ENCODE measurements around the gene MYH7.
"Not testable (repeated sequence)": the region's sequence is repeated elsewhere in the genome, so short reads cannot be mapped to it uniquely, and the experiment has no call there.

Gene MYH7

GRCh38 chr14:23392613-23393012 is 42.8 kb downstream of the MYH7 start:
- DNase-seq (ENCODE audit: insufficient read length, low spot score) = no peak
- no peak for FAIRE-seq
- TF ChIP-seq TAF1 (IDR thresholded peaks at IDR 0.05; ENCODE audit: low read depth, low read length) (no peak), POLR2A (IDR thresholded peaks at IDR 0.05; ENCODE audit: low read depth, low read length) (no peak), SPI1 (IDR thresholded peaks at IDR 0.05; ENCODE audit: low read depth, low read length) (no peak), POLR2AphosphoS5 (IDR thresholded peaks at IDR 0.05; ENCODE audit: low read depth, low read length) (no peak), PAX5 (IDR thresholded peaks at IDR 0.05; ENCODE audit: insufficient read depth, low read length, severe bottlenecking) (no peak), POU2F2 (IDR thresholded peaks at IDR 0.05; ENCODE audit: low read depth, low read length) (no peak)

DNA sequence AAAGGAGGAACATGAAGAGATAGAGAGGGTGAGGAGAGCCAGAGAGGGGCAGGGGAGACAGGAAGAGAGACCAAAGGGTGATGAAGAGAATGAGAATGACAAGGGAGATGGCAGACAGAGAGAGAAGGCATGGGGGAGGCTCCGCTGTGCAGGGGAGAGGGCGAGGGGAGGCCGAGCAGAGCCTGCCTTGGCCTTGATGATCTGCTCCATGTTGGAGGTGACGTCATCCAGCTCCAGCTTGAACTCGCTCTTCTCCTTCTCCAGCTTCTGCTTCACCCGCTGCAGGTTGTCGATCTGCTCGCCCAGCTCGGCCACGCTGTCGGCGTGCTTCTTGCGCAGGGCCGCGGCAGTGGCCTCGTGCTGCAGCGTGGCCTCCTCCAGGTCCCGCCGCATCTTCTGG is 45.6 kb downstream of the MYH7 start:
- DNase-seq (ENCODE audit: insufficient read length, low spot score); FAIRE-seq: not testable (repeated sequence)

GRCh38 chr14:23389396-23389795 is 46.1 kb downstream of the MYH7 start:
- TF ChIP-seq POLR2A (IDR thresholded peaks at IDR 0.05; ENCODE audit: low read depth, low read length) (no peak), POU2F2 (IDR thresholded peaks at IDR 0.05; ENCODE audit: low read depth, low read length) (no peak), POLR2AphosphoS5 (IDR thresholded peaks at IDR 0.05; ENCODE audit: low read depth, low read length) (no peak), TAF1 (IDR thresholded peaks at IDR 0.05; ENCODE audit: low read depth, low read length) (no peak), PAX5 (IDR thresholded peaks at IDR 0.05; ENCODE audit: insufficient read depth, low read length, severe bottlenecking) (no peak), SPI1 (IDR thresholded peaks at IDR 0.05; ENCODE audit: low read depth, low read length) (no peak)
- no peak for DNase-seq (ENCODE audit: insufficient read length, low spot score)
- no peak for FAIRE-seq

DNA sequence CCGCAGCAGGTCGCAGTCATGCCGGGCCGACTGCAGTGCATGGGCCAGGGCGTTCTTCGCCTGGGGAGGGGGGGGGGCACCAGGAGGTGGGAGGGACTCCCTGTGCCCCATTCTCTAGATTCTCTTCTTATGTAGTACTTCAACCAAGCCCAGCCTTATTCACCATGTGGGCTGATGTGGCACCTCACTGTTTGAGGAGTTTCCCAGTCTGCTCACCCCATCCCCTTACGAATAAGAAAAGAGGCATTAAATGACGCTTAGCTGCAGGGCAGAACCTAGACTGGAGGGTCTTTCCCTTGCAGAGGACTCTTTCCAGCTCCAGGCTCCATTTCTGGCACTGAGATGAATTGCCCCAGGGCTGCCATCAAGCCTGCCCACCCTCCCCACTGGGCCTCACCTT is 46.5 kb downstream of the MYH7 start:
- DNase-seq (ENCODE audit: insufficient read length, low spot score) (no peak), FAIRE-seq (no peak)
- no peak for TF ChIP-seq SPI1 (IDR thresholded peaks at IDR 0.05; ENCODE audit: low read depth, low read length)
- no peak for TF ChIP-seq PAX5 (IDR thresholded peaks at IDR 0.05; ENCODE audit: insufficient read depth, low read length, severe bottlenecking)
- no peak for TF ChIP-seq POU2F2 (IDR thresholded peaks at IDR 0.05; ENCODE audit: low read depth, low read length)
- no peak for TF ChIP-seq POLR2AphosphoS5 (IDR thresholded peaks at IDR 0.05; ENCODE audit: low read depth, low read length)
- no peak for TF ChIP-seq TAF1 (IDR thresholded peaks at IDR 0.05; ENCODE audit: low read depth, low read length)
- TF ChIP-seq POLR2A (IDR thresholded peaks at IDR 0.05; ENCODE audit: low read depth, low read length) = no peak

DNA sequence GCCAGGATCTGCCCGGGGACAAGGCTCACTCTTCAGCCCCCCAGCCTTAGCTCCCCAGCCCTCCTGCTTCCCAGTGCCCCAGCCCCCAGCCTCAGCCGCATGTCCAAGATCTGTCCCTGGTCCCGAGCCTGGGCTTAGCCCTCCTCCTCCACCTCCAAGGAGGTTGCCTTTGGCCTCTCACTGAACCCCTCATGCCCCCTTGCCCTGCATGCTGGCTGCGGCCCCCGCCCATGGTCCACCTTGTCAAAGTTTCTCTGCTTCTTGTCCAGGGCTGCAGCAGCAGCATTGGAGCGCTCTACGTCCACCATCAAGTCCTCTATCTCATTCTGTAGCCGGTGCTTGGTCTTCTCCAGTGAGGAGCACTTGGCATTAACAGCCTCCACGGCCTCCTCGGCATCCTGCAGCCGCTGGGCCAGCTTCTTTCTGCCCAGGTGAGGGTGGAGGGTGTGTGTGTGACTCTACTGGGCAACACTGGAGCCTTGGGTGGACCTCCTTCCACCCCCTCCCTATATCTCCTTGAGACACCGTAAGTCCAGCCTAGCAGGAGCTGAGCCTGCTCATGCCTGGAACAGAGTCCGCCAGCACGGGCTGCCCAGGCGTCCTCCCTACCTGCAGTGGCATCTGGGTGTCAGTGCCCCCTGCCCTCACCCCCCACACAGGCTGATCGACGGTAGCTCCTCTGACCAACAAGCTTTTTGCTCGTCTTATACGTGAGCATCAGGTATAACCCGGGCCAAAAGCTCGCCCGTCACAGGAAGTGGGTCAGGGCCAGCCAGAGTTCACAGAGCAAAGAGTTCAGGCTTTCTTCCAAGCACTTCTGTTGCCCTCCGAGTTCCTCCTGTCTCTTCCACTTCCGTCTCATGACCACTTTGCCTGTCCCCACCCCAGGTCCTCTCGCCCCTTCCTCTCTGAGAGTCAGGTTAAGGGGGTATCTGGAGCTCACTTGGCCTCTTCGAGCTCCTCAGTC is 47.3 kb downstream of the MYH7 start:
- DNase-seq (ENCODE audit: insufficient read length, low spot score) (no peak), FAIRE-seq (no peak)
- TF ChIP-seq POLR2A (IDR thresholded peaks at IDR 0.05; ENCODE audit: low read depth, low read length) (no peak), POU2F2 (IDR thresholded peaks at IDR 0.05; ENCODE audit: low read depth, low read length) (no peak), SPI1 (IDR thresholded peaks at IDR 0.05; ENCODE audit: low read depth, low read length) (no peak), TAF1 (IDR thresholded peaks at IDR 0.05; ENCODE audit: low read depth, low read length) (no peak), POLR2AphosphoS5 (IDR thresholded peaks at IDR 0.05; ENCODE audit: low read depth, low read length) (no peak), PAX5 (IDR thresholded peaks at IDR 0.05; ENCODE audit: insufficient read depth, low read length, severe bottlenecking) (no peak)

GRCh38 chr14:23386999-23387398 is 48.5 kb downstream of the MYH7 start:
- no peak for TF ChIP-seq SPI1 (IDR thresholded peaks at IDR 0.05; ENCODE audit: low read depth, low read length)
- no peak for TF ChIP-seq TAF1 (IDR thresholded peaks at IDR 0.05; ENCODE audit: low read depth, low read length)
- no peak for TF ChIP-seq PAX5 (IDR thresholded peaks at IDR 0.05; ENCODE audit: insufficient read depth, low read length, severe bottlenecking)
- no peak for TF ChIP-seq POLR2AphosphoS5 (IDR thresholded peaks at IDR 0.05; ENCODE audit: low read depth, low read length)
- no peak for TF ChIP-seq POU2F2 (IDR thresholded peaks at IDR 0.05; ENCODE audit: low read depth, low read length)
- FAIRE-seq = no peak
- DNase-seq (ENCODE audit: insufficient read length, low spot score) = no peak

GRCh38 chr14:23386266-23386657 is 49.2 kb downstream of the MYH7 start:
- not testable (repeated sequence) for DNase-seq (ENCODE audit: insufficient read length, low spot score); FAIRE-seq

GRCh38 chr14:23385642-23386265 is 49.7 kb downstream of the MYH7 start:
- FAIRE-seq = no peak
- TF ChIP-seq TAF1 (IDR thresholded peaks at IDR 0.05; ENCODE audit: low read depth, low read length) (no peak), PAX5 (IDR thresholded peaks at IDR 0.05; ENCODE audit: insufficient read depth, low read length, severe bottlenecking) (no peak), POLR2AphosphoS5 (IDR thresholded peaks at IDR 0.05; ENCODE audit: low read depth, low read length) (no peak), POLR2A (IDR thresholded peaks at IDR 0.05; ENCODE audit: low read depth, low read length) (no peak), SPI1 (IDR thresholded peaks at IDR 0.05; ENCODE audit: low read depth, low read length) (no peak), POU2F2 (IDR thresholded peaks at IDR 0.05; ENCODE audit: low read depth, low read length) (no peak)
- DNase-seq (ENCODE audit: insufficient read length, low spot score) = no peak

- FAIRE-seq = no peak
- TF ChIP-seq TAF1 (IDR thresholded peaks at IDR 0.05; ENCODE audit: low read depth, low read length) = no peak
These were observed 50.2 kb downstream of the MYH7 start for GRCh38 chr14:23385244-23385641.

DNA sequence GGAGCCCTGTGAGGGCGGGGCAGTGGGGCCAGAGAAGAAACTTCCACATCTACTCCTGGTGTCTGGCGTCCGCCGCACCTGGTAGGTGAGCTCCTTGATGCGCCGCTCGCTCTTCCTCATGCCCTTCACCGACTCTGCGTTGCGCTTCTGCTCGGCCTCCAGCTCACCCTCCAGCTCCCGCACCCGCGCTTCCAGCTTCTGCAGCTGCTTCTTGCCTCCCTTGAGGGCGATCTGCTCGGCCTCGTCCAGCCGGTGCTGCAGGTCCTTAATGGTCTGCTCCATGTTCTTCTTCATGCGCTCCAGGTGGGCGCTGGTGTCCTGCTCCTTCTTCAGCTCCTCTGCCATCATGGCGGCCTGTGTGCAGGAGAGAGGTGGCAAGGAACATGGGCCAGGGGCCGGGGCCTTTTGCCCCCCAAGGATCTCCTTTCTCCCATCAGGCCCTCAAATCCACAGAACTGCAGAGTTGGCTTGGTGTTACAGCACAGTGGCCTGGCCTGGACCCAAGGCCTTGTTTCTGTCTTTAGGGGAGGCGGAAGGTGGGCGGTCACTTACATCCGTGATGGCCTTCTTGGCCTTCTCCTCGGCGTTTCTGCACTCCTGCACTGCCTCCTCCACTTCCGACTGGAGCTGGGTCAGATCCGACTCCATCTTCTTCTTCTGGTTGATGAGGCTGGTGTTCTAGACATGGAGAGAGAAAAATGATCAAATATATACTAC is 50.9 kb downstream of the MYH7 start:
- no peak for FAIRE-seq
- TF ChIP-seq PAX5 (IDR thresholded peaks at IDR 0.05; ENCODE audit: insufficient read depth, low read length, severe bottlenecking) (no peak), TAF1 (IDR thresholded peaks at IDR 0.05; ENCODE audit: low read depth, low read length) (no peak), POLR2AphosphoS5 (IDR thresholded peaks at IDR 0.05; ENCODE audit: low read depth, low read length) (no peak), POU2F2 (IDR thresholded peaks at IDR 0.05; ENCODE audit: low read depth, low read length) (no peak), SPI1 (IDR thresholded peaks at IDR 0.05; ENCODE audit: low read depth, low read length) (no peak), POLR2A (IDR thresholded peaks at IDR 0.05; ENCODE audit: low read depth, low read length) (no peak)
- no peak for DNase-seq (ENCODE audit: insufficient read length, low spot score)

More at GRCh38 chr14:23385244-23385641, 50.2 kb downstream of the MYH7 start:
- no peak for DNase-seq (ENCODE audit: insufficient read length, low spot score)
